Ovary (tissue), 9 donors: ENCODE data around the gene HRC. TPM values are rescaled to one million over a fixed set of nuclear protein-coding genes. Genes with fewer than 3 reads are reported as not detected.
"Not testable (repeated sequence)": the region's sequence is repeated elsewhere in the genome, so short reads cannot be mapped to it uniquely, and the experiment has no call there.

Experiments
- DNase-seq, 5 donors: peaks; one replicate each; pipeline ENCODE4 v3.0.0-alpha.2; 2019 to 2020
- H3K27ac ChIP-seq, 2 donors: fragments of 200-600 bp; one replicate each; pipeline versions ENCODE4 v1.5.1 to v1.8.0; 2019 to 2022
- H3K27me3 ChIP-seq: fragments of 200-600 bp; one replicate; pipeline ENCODE4 v1.8.0; 2022
- H3K36me3 ChIP-seq: fragments of 200-600 bp; sonication (generic); one replicate; pipeline ENCODE4 v1.5.1; 2019
- H3K4me1 ChIP-seq: one replicate; pipeline ENCODE4 v1.8.1; 2013; ENCODE audit warnings: mild to moderate bottlenecking, moderate library complexity; ENCODE audit not compliant: insufficient read depth
- H3K4me3 ChIP-seq: fragments of 200-600 bp; sonication (generic); one replicate; pipeline ENCODE4 v1.5.1; 2017
- H3K9me3 ChIP-seq, 2 donors: fragments of 200-600 bp in 1 of 2; sonication (generic) in 1 of 2; one replicate each; pipeline versions ENCODE4 v1.5.1 to v1.8.1; 2013 to 2019; ENCODE audit warnings: mild to moderate bottlenecking in 1 of 2, moderate library complexity in 1 of 2
- EP300 ChIP-seq: sonication (generic); formaldehyde crosslinking; IDR thresholded peaks from one replicate; pipeline ENCODE4 v1.6.1; 2017; ENCODE audit warnings: antibody characterized with exemption
- POLR2A ChIP-seq: fragments of 450-650 bp; IDR thresholded peaks from one replicate; pipeline ENCODE4 v1.6.1; 2017; ENCODE audit warnings: antibody characterized with exemption, mild to moderate bottlenecking, moderate library complexity
- WGBS, 3 donors: extraction: QIAGEN DNeasy Blood & Tissue Kit in 1 of 3; methylation state at CpG; one replicate each; pipeline versions ENCODE4 v1.1.5 to v1.1.7; 2013 to 2017; 5-methylcytosine and 5-hydroxymethylcytosine counted together
- intact Hi-C, 4 donors: fragments of 100-400 bp; cut with DNase I; formaldehyde crosslinking; loops; one replicate each; pipeline versions ENCODE4 v1.11.0 to v1.15.1; 2022 to 2023
- polyA plus RNA-seq, 2 donors: library from polyadenylated mRNA; stranded (reverse); fragments of 200-250 nt in 1 of 2; fragments of 350-450 nt in 1 of 2; fragmentation: Illumina TruSeq in 1 of 2; extraction: RNeasy Lipid Tissue Mini Kit (QIAGEN cat#74804) in 1 of 2; gene quantifications; one replicate each; pipeline ENCODE4 v1.2.3, GENCODE V29; 2013 to 2014
- total RNA-seq, 7 donors: library from RNA; depleted of rRNA in 2 of 7; stranded (reverse); fragments of >200 nt in 2 of 7; fragmentation: NEBNext Ultra II Directional in 3 of 7; extraction: Animal tissue kit (Norgen Biotek cat#: 25700) in 3 of 7; gene quantifications; one replicate each; pipeline versions ENCODE4 v1.1.0 to v1.2.4, GENCODE V29; 2016 to 2023
- TF ChIP-seq, protein P1 (sequence below), 3 donors: fragments of 450-650 bp in 2 of 3; fragments of 200-600 bp in 1 of 3; IDR thresholded peaks; one replicate each; pipeline versions ENCODE4 v1.5.1 to v1.8.0; 2016 to 2022; ENCODE audit warnings: antibody characterized with exemption in 3 of 3, mild to moderate bottlenecking in 1 of 3
- donor health status: DM: no; HTN: no; CAD: no; lungs with moderate emphysema.
- donor health status: DM: no; HTN: no; CAD: no.
- donor health status: Bipolar disorder and iron deficiency.
- donor health status: DM: yes; HTN: yes; CAD: no.
- donor health status: DM: no; HTN: no; CAD: no.
- donor health status: DM: yes; HTN: yes; CAD: no.

Gene HRC
- total and polyA plus RNA-seq, 9 donors = 0.36 to 10.5 (median 2.2) TPM

GRCh38 chr19:49148044-49148682, 7.0 kb downstream of the HRC start:
- no peak overlapping the region for H3K4me3 ChIP-seq
- intact Hi-C loops = loop anchor here in 3 of 4 donors (5.0 to 10.0 kb wide), 2 partner anchors 46 to 53 kb away; no protein-coding TSS in a partner anchor
- peaks cover 4% of the 10 kb centered on the region for H3K4me1 ChIP-seq
- no peaks in the 10 kb centered on the region for H3K27me3 ChIP-seq
- no peak overlapping the region for H3K27ac ChIP-seq
- no peaks in the 10 kb centered on the region for H3K36me3 ChIP-seq
- 72 to 83% (median 76%) methylated on average over 11 of the region's 11 CpGs for WGBS, 3 donors
- TF ChIP-seq POLR2A (no peak), EP300 (no peak)
- TF ChIP-seq, protein P1, sequence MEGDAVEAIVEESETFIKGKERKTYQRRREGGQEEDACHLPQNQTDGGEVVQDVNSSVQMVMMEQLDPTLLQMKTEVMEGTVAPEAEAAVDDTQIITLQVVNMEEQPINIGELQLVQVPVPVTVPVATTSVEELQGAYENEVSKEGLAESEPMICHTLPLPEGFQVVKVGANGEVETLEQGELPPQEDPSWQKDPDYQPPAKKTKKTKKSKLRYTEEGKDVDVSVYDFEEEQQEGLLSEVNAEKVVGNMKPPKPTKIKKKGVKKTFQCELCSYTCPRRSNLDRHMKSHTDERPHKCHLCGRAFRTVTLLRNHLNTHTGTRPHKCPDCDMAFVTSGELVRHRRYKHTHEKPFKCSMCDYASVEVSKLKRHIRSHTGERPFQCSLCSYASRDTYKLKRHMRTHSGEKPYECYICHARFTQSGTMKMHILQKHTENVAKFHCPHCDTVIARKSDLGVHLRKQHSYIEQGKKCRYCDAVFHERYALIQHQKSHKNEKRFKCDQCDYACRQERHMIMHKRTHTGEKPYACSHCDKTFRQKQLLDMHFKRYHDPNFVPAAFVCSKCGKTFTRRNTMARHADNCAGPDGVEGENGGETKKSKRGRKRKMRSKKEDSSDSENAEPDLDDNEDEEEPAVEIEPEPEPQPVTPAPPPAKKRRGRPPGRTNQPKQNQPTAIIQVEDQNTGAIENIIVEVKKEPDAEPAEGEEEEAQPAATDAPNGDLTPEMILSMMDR (IDR thresholded peaks at IDR 0.05) = no peak
- no peaks in the 10 kb centered on the region for H3K9me3 ChIP-seq
- no peak for DNase-seq

- H3K27me3 ChIP-seq, H3K4me3 ChIP-seq, DNase-seq, H3K36me3 ChIP-seq, H3K9me3 ChIP-seq, H3K4me1 ChIP-seq, H3K27ac ChIP-seq: not testable (repeated sequence)
- WGBS, 3 donors = 33 to 44% (median 41%) methylated on average over 7 of the region's 7 CpGs
- intact Hi-C loops = loop anchor here in 3 of 4 donors (5.0 to 10.0 kb wide), 2 partner anchors 44 to 52 kb away; no protein-coding TSS in a partner anchor
These were observed 8.8 kb downstream of the HRC start for GRCh38 chr19:49146408-49146770.

DNA sequence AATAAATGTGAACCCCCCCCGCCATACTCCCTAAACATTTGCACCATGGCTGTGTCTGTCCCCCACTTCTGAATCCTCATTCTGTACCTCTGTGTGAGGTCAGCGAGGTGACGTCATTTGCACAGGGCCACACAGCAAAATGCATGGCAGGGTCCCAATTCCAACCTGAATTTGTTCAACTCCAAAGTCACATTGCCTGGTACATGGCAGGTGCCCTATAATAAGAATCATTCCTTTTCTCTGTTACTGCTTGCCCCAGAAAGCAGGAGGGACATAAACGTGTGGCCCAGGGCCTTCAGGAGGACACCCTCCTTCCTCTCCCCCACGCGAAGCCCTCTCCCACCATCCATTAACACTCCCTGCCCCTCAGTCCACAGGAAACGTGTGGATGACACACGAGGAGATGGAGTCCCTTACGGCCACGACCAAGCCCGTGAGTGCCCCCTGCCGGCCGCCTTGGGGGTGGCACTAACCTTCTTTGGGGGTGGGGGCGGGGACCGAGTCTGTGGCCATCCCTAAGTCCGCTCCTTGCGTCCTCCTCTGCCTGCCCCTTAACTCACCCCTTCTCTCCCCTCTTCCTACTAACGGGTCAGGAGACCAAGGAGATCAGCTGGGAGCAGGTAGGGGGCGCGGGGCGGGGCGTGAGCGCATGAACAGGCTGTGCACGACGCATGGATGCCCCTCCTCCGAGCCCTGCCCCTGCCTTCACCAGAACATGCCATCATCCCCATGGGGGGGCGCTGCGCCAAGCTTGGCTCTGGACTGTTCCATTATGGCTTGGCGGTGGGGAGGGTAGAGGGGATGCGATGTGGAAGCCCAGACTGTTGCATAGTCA, 9.4 kb downstream of the HRC start:
- 7 to 10% (median 8%) methylated on average over 30 of the region's 30 CpGs for WGBS, 3 donors
- H3K4me3 ChIP-seq = no peak overlapping the region
- H3K27ac ChIP-seq = no peak overlapping the region
- H3K9me3 ChIP-seq = no peaks in the 10 kb centered on the region
- intact Hi-C loops = loop anchor here in 3 of 4 donors (5.0 to 10.0 kb wide), 2 partner anchors 43 to 51 kb away; no protein-coding TSS in a partner anchor
- H3K36me3 ChIP-seq = no peaks in the 10 kb centered on the region
- DNase-seq = peak; percentile 46 to 84 (median 71)
- peaks cover 4% of the 10 kb centered on the region for H3K4me1 ChIP-seq
- no peaks in the 10 kb centered on the region for H3K27me3 ChIP-seq
- TF ChIP-seq, protein P1 (IDR thresholded peaks at IDR 0.05) = peak; percentile 40 to 54 (median 50)
- TF ChIP-seq POLR2A = no peak

DNA sequence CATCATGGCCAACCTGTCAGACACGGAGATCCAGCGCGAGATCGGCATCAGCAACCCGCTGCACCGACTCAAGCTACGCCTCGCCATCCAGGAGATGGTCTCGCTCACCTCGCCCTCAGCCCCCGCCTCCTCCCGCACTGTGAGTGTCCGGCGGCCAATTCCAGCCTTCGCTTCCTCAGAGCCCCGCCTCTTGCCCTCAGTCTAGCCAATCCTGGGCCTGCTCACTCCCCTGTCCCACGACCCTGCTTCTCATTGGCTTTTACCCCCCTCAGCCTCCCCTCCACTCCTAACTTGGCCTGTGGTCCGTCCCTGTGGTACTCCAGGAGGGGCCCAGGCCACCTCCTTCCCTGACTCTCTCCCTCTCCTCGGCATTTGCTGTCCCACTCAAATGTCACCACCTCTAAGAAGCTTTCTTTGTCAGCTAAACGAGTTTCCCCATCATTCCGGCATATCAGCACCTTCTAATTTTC, 12.3 kb downstream of the HRC start:
- no peaks in the 10 kb centered on the region for H3K9me3 ChIP-seq
- no peaks in the 10 kb centered on the region for H3K4me1 ChIP-seq
- TF ChIP-seq EP300 = no peak
- DNase-seq = peak; percentile 39 to 79 (median 64)
- no peak overlapping the region for H3K4me3 ChIP-seq
- intact Hi-C loops = loop anchor here in 2 of 4 donors (10.0 kb wide), 1 partner anchor 48 kb away; no protein-coding TSS in a partner anchor
- 2 to 3% (median 3%) methylated on average over 21 of the region's 21 CpGs for WGBS, 3 donors
- H3K36me3 ChIP-seq = no peaks in the 10 kb centered on the region
- no peak overlapping the region for H3K27ac ChIP-seq
- no peaks in the 10 kb centered on the region for H3K27me3 ChIP-seq

DNA sequence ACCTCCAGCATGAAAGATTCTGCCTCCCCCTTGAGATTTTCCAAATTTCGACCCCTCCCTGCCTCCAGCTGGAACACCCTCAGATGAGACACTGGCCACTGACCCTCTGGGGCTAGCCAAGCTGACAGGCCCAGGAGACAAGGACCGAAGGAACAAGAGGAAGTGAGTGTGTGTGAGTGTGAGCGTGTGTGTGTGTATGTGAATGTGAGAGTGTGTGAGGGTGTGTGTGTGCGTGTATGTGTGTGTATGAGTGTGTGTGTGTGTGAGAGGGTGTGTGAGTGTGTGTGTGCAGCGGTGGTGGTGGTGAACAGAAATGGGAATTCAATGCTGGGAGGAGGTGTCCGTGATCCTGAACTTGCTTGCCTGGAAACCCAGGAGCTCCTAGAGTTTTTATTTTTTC, 13.8 kb downstream of the HRC start:
- H3K27ac ChIP-seq = no peak overlapping the region
- no peaks in the 10 kb centered on the region for H3K36me3 ChIP-seq
- intact Hi-C loops = loop anchor here in 2 of 4 donors (10.0 kb wide), 1 partner anchor 47 kb away; no protein-coding TSS in a partner anchor
- TF ChIP-seq POLR2A (no peak), EP300 (no peak)
- TF ChIP-seq, protein P1 (IDR thresholded peaks at IDR 0.05) = no peak
- no peaks in the 10 kb centered on the region for H3K9me3 ChIP-seq
- DNase-seq = no peak
- H3K27me3 ChIP-seq = no peaks in the 10 kb centered on the region
- no peak overlapping the region for H3K4me3 ChIP-seq
- WGBS, 3 donors = 83 to 92% (median 91%) methylated on average over 6 of the region's 6 CpGs
- H3K4me1 ChIP-seq = no peaks in the 10 kb centered on the region
